C4-2B (cell line): ENCODE results near the gene BLOC1S5.

Source experiments
- CTCF ChIP-seq: fragments of 450-650 bp; conservative IDR thresholded peaks from 2 replicates; pipeline ENCODE4 v1.5.1; 2017; ENCODE audit warnings: mild to moderate bottlenecking
- ZFX ChIP-seq: fragments of 450-650 bp; IDR thresholded peaks from 2 replicates; pipeline ENCODE4 v1.6.1; 2017

GRCh38 chr6:8047541-8048292 is 16.5 kb downstream of the BLOC1S5 start:
- no peak for TF ChIP-seq CTCF
- no peak for TF ChIP-seq ZFX
